Gastrocnemius medialis (tissue), 4 donors: ENCODE results near the gene PRND. TPM values are rescaled to one million over a fixed set of nuclear protein-coding genes. Genes with fewer than 3 reads are reported as not detected.

ENCODE experiments used
- ATAC-seq, 2 donors: fragments of 150-250 bp; one replicate each; pipeline ENCODE4 v1.9.1; 2016
- DNase-seq, 2 donors: peaks; one replicate each; pipeline ENCODE4 v3.0.0-alpha.2; 2019
- H3K27ac ChIP-seq, 4 donors: fragments of 200-600 bp; sonication (generic); 1 replicate in 1 of 4; 2 replicates in 3 of 4; pipeline ENCODE4 v1.5.1; 2016 to 2018; ENCODE audit warnings: mild to moderate bottlenecking in 2 of 4, moderate library complexity in 1 of 4
- H3K27me3 ChIP-seq, 3 donors: fragments of 200-600 bp; sonication (generic) in 2 of 3; 1 replicate in 1 of 3; 2 replicates in 2 of 3; pipeline versions ENCODE4 v1.5.1 to v1.6.0; 2016 to 2019; ENCODE audit warnings: mild to moderate bottlenecking in 1 of 3, moderate library complexity in 1 of 3
- H3K36me3 ChIP-seq, 2 donors: fragments of 200-600 bp; sonication (generic) in 1 of 2; one replicate each; pipeline ENCODE4 v1.5.1; 2017 to 2018
- H3K4me1 ChIP-seq, 2 donors: fragments of 200-600 bp; sonication (generic) in 1 of 2; one replicate each; pipeline ENCODE4 v1.5.1; 2016 to 2017; ENCODE audit warnings: mild to moderate bottlenecking in 2 of 2
- H3K4me3 ChIP-seq, 4 donors: fragments of 200-600 bp; sonication (generic) in 3 of 4; 1 replicate in 1 of 4; 2 replicates in 3 of 4; pipeline ENCODE4 v1.5.1; 2016 to 2019; ENCODE audit warnings: mild to moderate bottlenecking in 2 of 4
- H3K9me3 ChIP-seq, 3 donors: fragments of 200-600 bp; sonication (generic) in 2 of 3; 1 replicate in 1 of 3; 2 replicates in 2 of 3; pipeline ENCODE4 v1.5.1; 2016 to 2019
- CTCF ChIP-seq, 5 experiments: fragments of 450-650 bp in 3 of 5; fragments of 200-600 bp in 2 of 5; sonication (generic) in 2 of 5; IDR thresholded peaks in 4 of 5; conservative IDR thresholded peaks in 1 of 5; 1 replicate in 4 of 5; 2 replicates in 1 of 5; pipeline ENCODE4 v1.5.1; 2016 to 2019; ENCODE audit warnings: antibody characterized with exemption in 5 of 5, mild to moderate bottlenecking in 3 of 5, moderate library complexity in 3 of 5
- POLR2A ChIP-seq, 2 donors: fragments of 450-650 bp; IDR thresholded peaks; one replicate each; pipeline ENCODE4 v1.6.1; 2017; ENCODE audit warnings: antibody characterized with exemption in 2 of 2, mild to moderate bottlenecking in 2 of 2, moderate library complexity in 2 of 2
- in situ Hi-C, 4 donors: fragments of 200-750 bp; cut with MboI; loops; one replicate each; pipeline versions ENCODE4 v1.15.0 to v1.8.0; 2017; ENCODE audit warnings: low sequenced_read_pairs in 4 of 4
- intact Hi-C: fragments of 100-400 bp; cut with DNase I; formaldehyde crosslinking; loops from one replicate; pipeline ENCODE4 v1.15.1; 2023; ENCODE audit warnings: low total_unique reads
- total RNA-seq, 4 donors: library from RNA; depleted of rRNA; stranded (reverse); fragments of >200 nt; gene quantifications; one replicate each; pipeline versions ENCODE4 v1.1.0 to v1.2.3, GENCODE V29; 2016

The PRND gene
- total RNA-seq, 4 donors from 2014 or later, result not detected

DNA sequence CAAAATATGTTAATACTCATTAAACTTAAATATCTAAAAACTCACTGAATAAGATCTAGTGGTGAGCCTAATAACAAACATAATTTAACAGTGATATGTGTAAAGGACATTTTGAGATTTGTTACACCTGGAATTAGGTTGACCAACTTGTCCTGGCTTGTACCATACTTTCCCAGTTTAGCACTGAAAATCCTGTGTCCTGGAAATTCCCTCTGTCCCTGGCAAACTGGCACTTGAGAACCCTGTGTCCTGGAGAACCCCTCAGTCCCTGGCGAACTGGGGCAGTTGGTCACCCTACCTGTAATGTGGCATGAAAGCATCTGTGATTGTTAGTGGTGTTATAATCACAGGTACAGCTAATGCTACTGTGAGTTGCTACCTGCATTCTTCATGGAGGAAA, 6.9 kb upstream of the PRND start:
- intact Hi-C loops (no loop called here), in situ Hi-C loops (loop anchor here (5.0 kb wide), 3 partner anchors 103 to 113 kb away; no protein-coding TSS in a partner anchor)
- H3K4me3 ChIP-seq, result no peak overlapping the region
- no peaks in the 10 kb centered on the region for H3K27me3 ChIP-seq
- no peak for DNase-seq
- H3K4me1 ChIP-seq, result no peaks in the 10 kb centered on the region
- H3K36me3 ChIP-seq, result no peaks in the 10 kb centered on the region
- TF ChIP-seq CTCF (IDR thresholded peaks at IDR 0.05 in 4 of 5, conservative IDR thresholded peaks at IDR 0.05 in 1 of 5), result no peak
- TF ChIP-seq POLR2A (IDR thresholded peaks at IDR 0.05), result no peak
- ATAC-seq, result no peak
- no peak overlapping the region for H3K27ac ChIP-seq
- no peaks in the 10 kb centered on the region for H3K9me3 ChIP-seq

DNA sequence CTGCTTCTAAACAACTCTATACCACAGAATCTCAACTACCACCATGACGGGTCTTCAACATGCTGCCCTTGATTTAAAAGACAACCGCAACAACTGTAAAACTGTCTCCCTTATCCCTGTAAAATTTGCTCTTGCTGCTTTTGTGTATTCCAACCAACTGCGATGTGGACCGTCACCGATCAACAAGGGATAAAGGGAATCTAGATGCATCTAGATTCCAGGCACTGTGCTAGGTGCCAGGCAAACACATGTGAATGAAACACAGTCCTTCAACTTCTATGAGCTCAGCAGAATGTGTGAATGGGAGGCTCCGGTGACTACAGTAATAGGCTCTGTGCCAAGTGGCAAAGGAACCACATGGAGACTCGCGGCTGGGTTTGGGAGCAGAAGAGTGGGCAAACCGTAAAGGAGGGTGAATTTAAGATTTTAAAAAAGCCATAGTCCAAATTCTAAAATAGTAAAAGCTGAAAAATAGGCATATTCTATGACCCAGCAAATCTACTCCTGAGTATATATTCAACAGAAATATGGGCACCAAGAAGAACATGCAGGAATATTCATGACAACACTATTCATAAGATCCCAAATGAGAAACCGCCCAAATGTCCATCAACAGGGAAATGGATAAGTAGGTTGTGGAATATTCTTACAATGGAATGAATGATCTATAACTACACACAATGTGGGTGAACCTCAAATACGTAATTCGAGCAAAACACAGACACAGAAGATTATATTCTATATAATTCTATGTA, 3.7 kb upstream of the PRND start:
- Histone ChIP-seq H3K36me3 (no peaks in the 10 kb centered on the region), H3K27ac (no peak overlapping the region), H3K4me3 (no peak overlapping the region), H3K9me3 (no peaks in the 10 kb centered on the region), H3K4me1 (peaks cover 0 to 7% of the 10 kb centered on the region in 2 donors), H3K27me3 (no peaks in the 10 kb centered on the region)
- ATAC-seq, result no peak
- TF ChIP-seq POLR2A (IDR thresholded peaks at IDR 0.05) (no peak), CTCF (IDR thresholded peaks at IDR 0.05 in 4 of 5, conservative IDR thresholded peaks at IDR 0.05 in 1 of 5) (no peak)
- intact Hi-C loops (no loop called here), in situ Hi-C loops (loop anchor here (5.0 kb wide), 3 partner anchors 106 to 116 kb away; no protein-coding TSS in a partner anchor)
- no peak for DNase-seq

DNA sequence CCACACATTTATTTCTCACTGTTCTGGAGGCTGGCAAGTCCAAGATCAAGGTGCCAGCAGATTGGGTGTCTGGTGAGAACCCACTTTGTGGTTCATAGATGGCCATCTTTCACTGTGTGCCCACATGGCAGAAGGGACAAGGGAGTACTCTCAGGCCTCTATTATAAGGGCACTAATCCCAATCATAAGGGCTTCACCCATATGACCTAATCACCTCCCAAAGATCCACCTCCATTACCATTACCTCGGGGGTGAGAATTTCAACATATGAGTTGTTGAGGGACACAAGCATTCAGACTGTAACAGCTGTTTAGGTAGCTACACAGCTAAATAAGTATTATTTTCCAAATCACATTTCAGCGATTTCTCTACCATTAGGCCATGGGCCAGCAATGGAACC, 2.5 kb upstream of the PRND start:
- in situ Hi-C loops, result loop anchor here (5.0 kb wide), 3 partner anchors 107 to 117 kb away; no protein-coding TSS in a partner anchor
- Histone ChIP-seq H3K27ac (no peak overlapping the region), H3K4me1 (peaks cover 0 to 7% of the 10 kb centered on the region in 2 donors), H3K36me3 (no peaks in the 10 kb centered on the region), H3K27me3 (no peaks in the 10 kb centered on the region), H3K9me3 (no peaks in the 10 kb centered on the region), H3K4me3 (no peak overlapping the region)
- ATAC-seq (no peak), DNase-seq (no peak)
- no peak for TF ChIP-seq POLR2A (IDR thresholded peaks at IDR 0.05)
- TF ChIP-seq CTCF (IDR thresholded peaks at IDR 0.05 in 4 of 5, conservative IDR thresholded peaks at IDR 0.05 in 1 of 5), result no peak
- intact Hi-C loops, result no loop called here

- Histone ChIP-seq H3K9me3 (no peaks in the 10 kb centered on the region), H3K27ac (peak overlapping the region in 1 of 4 donors; percentile 6), H3K27me3 (no peaks in the 10 kb centered on the region), H3K4me3 (peak overlapping the region in 1 of 4 donors; percentile 3), H3K4me1 (peaks cover 0 to 7% of the 10 kb centered on the region in 2 donors), H3K36me3 (no peaks in the 10 kb centered on the region)
- DNase-seq (peak; percentile 45 to 61), ATAC-seq (peak; percentile 79 to 85)
- intact Hi-C loops, result loop anchor here (1.0 to 2.0 kb wide), 2 partner anchors 106 to 113 kb away; no protein-coding TSS in a partner anchor
- in situ Hi-C loops, result no loop called here
- TF ChIP-seq CTCF (IDR thresholded peaks at IDR 0.05 in 4 of 5, conservative IDR thresholded peaks at IDR 0.05 in 1 of 5) (peak; percentile 68 to 77 (median 73)), POLR2A (IDR thresholded peaks at IDR 0.05) (peak in 1 of 2 donors; percentile 11)
Observed at GRCh38 chr20:4720041-4720976, 1.4 kb upstream of the PRND start.
